HUES64 (cell line): Measurements from ENCODE around the gene CENPU.
"Not testable (repeated sequence)": the region's sequence is repeated elsewhere in the genome, so short reads cannot be mapped to it uniquely, and the experiment has no call there.

Experiments
- H3K27ac ChIP-seq: 2 replicates; pipeline ENCODE4 v1.7.0; 2013; ENCODE audit warnings: low read depth, low read length, inconsistent platforms
- H3K27me3 ChIP-seq: 2 replicates; pipeline ENCODE4 v1.6.1; 2013; ENCODE audit warnings: mild to moderate bottlenecking, low read length; ENCODE audit not compliant: insufficient read depth
- H3K36me3 ChIP-seq: 2 replicates; pipeline ENCODE4 v1.6.1; 2013; ENCODE audit warnings: mild to moderate bottlenecking, low read length; ENCODE audit not compliant: insufficient read depth
- H3K4me1 ChIP-seq: 2 replicates; pipeline ENCODE4 v1.6.1; 2013; ENCODE audit warnings: mild to moderate bottlenecking, low read length, moderate library complexity; ENCODE audit not compliant: insufficient read depth
- H3K4me3 ChIP-seq: 2 replicates; pipeline ENCODE4 v1.5.1; 2013; ENCODE audit warnings: mild to moderate bottlenecking, low read length, moderate library complexity
- H3K9ac ChIP-seq: 2 replicates; pipeline ENCODE4 v1.6.1; 2013; ENCODE audit warnings: mild to moderate bottlenecking, low read depth, low read length
- H3K9me3 ChIP-seq: 2 replicates; pipeline ENCODE4 v1.6.1; 2013; ENCODE audit warnings: low read depth, low read length; ENCODE audit not compliant: insufficient read depth
- WGBS: fragments of 150-250, 120-280 bp; methylation state at CpG from one replicate; pipeline ENCODE4 v1.1.7; 2013; ENCODE audit warnings: missing lambda C conversion rate; 5-methylcytosine and 5-hydroxymethylcytosine counted together

Gene CENPU

DNA sequence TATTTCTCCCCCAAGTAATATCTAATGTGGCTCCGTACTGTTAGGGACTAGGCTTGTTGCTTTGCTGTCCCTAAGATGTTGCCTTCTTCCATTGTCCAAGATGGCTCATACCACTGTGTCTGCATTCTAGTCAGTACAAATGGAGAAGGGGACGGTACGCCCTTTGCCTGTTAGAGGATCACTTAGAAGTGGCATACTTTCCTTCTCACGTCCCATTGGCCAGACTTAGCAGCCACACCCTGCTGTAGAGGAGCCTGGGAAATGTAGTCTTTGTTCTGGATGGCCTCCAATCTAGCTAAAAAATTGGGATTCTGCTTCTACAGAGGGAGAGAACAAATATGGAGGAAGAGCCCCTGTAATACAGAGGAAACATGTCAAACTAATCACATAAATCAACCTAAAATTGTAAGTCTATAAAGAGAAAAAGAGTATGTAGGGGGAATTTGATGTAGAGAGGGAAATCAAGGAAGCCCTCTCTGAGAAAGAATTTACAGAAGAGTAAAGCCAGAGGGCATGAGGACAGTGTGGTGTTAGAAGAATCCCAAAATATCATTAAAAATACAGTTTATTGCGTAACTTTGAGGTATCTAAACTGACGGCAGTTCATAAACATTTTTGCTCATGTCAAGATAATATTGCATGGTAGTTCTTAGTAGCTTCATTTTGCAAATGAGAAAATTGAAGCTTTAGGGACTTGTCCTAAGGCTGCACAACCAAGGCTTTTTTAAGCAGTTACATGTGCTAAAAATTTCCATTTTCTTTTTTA, 69.3 kb downstream of the CENPU start:
- Histone ChIP-seq H3K36me3 (peaks cover 31% of the 10 kb centered on the region; the same call in 1 of the 2 replicates), H3K4me3 (no peak overlapping the region), H3K27me3 (no peaks in the 10 kb centered on the region), H3K9me3 (no peaks in the 10 kb centered on the region), H3K9ac (no peak overlapping the region), H3K4me1 (peaks cover 4% of the 10 kb centered on the region), H3K27ac (no peak overlapping the region)
- WGBS, result 71% methylated on average over 6 of the region's 6 CpGs

- no peak overlapping the region for H3K27ac ChIP-seq
- WGBS, result 100% methylated on average over 1 of the region's 1 CpG
Observed at GRCh38 chr4:184662236-184662635, 71.7 kb downstream of the CENPU start.

DNA sequence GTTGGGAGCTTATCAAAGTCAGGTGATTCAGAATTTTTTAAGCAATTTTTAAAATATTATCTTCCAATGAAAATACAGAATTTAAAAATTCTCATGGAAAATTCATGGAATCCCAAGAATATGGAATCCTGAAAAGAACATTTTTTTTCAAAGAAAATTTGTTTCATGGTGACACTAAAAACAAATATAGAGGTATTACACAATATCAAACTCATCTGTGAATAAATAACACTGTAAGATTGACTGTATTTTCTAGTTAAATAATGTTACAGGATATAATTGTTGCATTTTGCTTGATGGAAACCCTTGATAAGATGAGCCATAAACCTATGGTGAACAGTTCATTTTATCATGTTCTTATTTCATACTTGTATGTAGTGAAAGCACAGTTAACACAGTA, 72.9 kb downstream of the CENPU start:
- Histone ChIP-seq H3K36me3 (peaks cover 19% of the 10 kb centered on the region), H3K9me3 (no peaks in the 10 kb centered on the region), H3K4me1 (peaks cover 4% of the 10 kb centered on the region), H3K27me3 (no peaks in the 10 kb centered on the region), H3K4me3 (no peak overlapping the region), H3K27ac (no peak overlapping the region), H3K9ac (no peak overlapping the region)

More at GRCh38 chr4:184662236-184662635, 71.7 kb downstream of the CENPU start:
- Histone ChIP-seq H3K36me3 (peaks cover 27% of the 10 kb centered on the region), H3K4me3 (no peak overlapping the region), H3K4me1 (peaks cover 4% of the 10 kb centered on the region), H3K9ac (no peak overlapping the region), H3K9me3 (no peaks in the 10 kb centered on the region), H3K27me3 (no peaks in the 10 kb centered on the region)

- H3K9ac ChIP-seq, H3K27me3 ChIP-seq, H3K4me3 ChIP-seq, H3K4me1 ChIP-seq, H3K27ac ChIP-seq, H3K9me3 ChIP-seq: not testable (repeated sequence)
- H3K36me3 ChIP-seq, result peaks cover 15% of the 10 kb centered on the region
- 98% methylated on average over 8 of the region's 9 CpGs for WGBS
Observed at GRCh38 chr4:184657820-184658219, 76.1 kb downstream of the CENPU start.

DNA sequence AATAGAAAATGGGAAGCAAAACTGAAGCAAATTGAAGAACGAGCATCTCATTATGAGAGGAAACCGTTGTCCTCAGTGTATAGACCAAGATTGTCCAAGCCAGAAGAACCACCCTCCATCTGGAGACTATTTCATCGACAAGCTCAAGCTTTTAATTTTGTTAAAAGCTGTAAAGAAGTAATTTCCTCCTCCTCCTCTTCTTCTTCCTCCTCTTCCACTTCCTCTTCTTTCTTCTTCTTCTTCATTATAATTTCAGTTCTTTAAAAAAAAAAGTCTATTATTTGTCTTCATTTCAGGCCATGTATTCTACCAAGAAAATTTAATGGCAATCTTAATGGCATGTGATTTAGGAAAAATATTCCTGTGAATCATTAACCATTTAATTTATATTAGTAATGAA, 76.8 kb downstream of the CENPU start:
- no peak overlapping the region for H3K27ac ChIP-seq
- 93% methylated on average over 3 of the region's 3 CpGs for WGBS
- peaks cover 15% of the 10 kb centered on the region for H3K36me3 ChIP-seq

GRCh38 chr4:184655889-184656869, 77.7 kb downstream of the CENPU start:
- Histone ChIP-seq H3K27me3 (no peaks in the 10 kb centered on the region), H3K9me3 (no peaks in the 10 kb centered on the region), H3K27ac (no peak overlapping the region), H3K9ac (no peak overlapping the region), H3K4me1 (peaks cover 8% of the 10 kb centered on the region), H3K36me3 (peaks cover 14% of the 10 kb centered on the region), H3K4me3 (no peak overlapping the region)
- WGBS, result 94% methylated on average over 6 of the region's 8 CpGs

More for the DNA sequence above, 76.8 kb downstream of the CENPU start:
- no peak overlapping the region for H3K4me3 ChIP-seq
- H3K4me1 ChIP-seq, result peaks cover 3% of the 10 kb centered on the region
- no peaks in the 10 kb centered on the region for H3K9me3 ChIP-seq
- H3K27me3 ChIP-seq, result no peaks in the 10 kb centered on the region
- no peak overlapping the region for H3K9ac ChIP-seq

DNA sequence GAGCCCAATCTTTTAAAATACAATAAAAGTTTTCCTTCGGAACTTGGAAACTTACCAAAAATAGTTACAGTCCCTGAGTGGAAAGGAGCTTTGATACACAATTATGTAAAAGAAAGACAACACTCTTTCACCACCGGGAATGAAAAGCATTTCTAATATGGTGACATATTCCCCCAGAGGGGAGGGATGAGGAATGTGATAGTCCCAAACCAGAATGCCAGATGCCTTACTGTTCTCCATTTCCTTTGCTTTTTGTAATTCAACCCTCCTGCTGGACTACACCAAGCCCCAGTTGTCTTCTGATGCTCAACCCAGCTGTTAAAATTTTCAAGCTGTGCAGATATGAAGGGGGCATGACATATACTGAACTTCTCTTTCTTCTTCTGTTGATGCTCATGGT, 80.2 kb downstream of the CENPU start:
- WGBS, result 100% methylated on average over 1 of the region's 2 CpGs
- no peaks in the 10 kb centered on the region for H3K9me3 ChIP-seq

DNA sequence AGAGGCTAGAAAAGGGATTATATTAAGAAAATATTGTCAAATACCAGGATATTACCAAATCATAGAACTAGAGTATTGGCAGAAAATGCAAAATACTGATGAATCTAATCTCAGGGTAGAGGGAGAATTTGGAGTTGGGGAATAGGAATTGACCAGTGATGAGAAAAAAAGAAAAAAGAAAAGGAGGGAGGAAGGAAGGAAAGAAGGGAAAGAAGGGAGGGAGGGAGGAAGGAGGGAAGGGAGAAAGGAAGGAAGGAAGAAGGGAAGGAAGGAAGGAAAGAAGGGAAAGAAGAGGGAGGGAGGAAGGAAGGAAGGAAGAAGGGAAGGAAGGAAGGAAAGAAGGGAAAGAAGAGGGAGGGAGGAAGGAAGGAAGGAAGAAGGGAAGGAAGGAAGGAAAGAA, 81.2 kb downstream of the CENPU start:
- peaks cover 14% of the 10 kb centered on the region for H3K4me1 ChIP-seq
- H3K4me3 ChIP-seq, H3K27me3 ChIP-seq, H3K9me3 ChIP-seq, H3K27ac ChIP-seq, H3K9ac ChIP-seq, H3K36me3 ChIP-seq: not testable (repeated sequence)

More for the DNA sequence above, 80.2 kb downstream of the CENPU start:
- Histone ChIP-seq H3K4me3 (no peak overlapping the region), H3K4me1 (peaks cover 12% of the 10 kb centered on the region), H3K36me3 (no peaks in the 10 kb centered on the region), H3K27ac (no peak overlapping the region), H3K27me3 (no peaks in the 10 kb centered on the region), H3K9ac (no peak overlapping the region)

DNA sequence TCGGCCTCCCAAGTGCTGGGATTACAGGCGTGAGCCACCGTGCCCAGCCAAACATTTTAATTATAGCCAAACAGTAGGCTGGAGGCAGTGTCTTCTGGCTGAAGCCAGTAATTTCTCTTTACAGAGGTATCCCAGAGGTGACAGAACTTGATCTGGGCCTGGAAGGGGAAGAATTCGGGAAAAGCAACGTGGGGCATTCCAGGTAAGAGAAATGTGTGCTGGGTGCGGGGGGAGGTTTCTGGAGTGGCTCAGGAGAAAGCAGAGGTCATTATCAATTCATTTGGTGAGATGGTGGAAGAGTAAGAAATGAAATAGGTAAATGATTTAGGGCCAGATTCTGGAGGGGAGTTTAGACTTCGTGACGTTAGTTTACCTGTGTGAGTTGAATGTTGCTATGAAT, 82.0 kb downstream of the CENPU start:
- Histone ChIP-seq H3K36me3 (no peaks in the 10 kb centered on the region), H3K4me3 (no peak overlapping the region), H3K9ac (no peak overlapping the region), H3K27me3 (no peaks in the 10 kb centered on the region), H3K4me1 (peaks cover 22% of the 10 kb centered on the region), H3K9me3 (no peaks in the 10 kb centered on the region), H3K27ac (no peak overlapping the region)
- WGBS, result 76% methylated on average over 8 of the region's 8 CpGs

DNA sequence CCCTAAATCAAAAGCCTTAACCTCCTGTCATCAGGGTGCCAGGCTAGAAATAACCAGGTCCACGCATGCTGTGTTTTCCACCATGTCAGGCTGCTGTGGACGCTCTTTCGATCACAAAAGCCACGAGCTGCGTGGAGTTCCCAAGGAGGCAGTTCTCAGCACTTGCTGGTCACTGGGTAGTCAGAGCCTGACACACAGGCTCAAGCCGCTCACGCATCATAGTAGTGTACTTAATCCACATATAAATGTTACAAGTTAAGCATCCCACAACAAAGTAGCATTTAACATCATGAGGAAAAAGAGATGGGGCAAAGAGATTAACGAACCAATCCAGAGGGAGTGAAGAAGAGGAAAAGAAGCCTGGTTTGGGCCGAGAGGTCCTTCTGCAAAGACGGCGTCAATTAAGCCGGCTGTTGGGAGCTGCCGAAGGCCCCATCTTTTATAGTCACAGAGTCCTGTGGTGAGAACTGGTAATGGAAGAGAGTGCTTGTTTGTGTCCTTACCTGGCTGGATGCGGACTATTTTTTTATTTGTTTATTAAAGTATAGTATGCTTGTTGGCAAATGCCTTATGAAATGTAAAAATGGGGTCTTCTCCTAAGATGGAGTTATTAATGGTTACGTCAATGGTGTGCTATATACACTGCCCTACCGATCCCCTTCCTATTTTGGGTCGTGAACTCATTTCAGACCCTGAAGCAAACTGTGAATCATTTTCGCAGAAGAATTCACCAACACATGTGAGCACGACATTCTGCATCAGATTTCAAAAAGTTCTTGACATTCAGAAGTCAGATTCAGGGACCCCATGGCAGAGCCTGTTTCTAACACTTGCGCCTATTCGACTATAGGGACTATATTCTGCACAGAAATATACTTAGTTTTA, 83.7 kb downstream of the CENPU start:
- peaks cover 14% of the 10 kb centered on the region for H3K36me3 ChIP-seq
- peak overlapping the region; percentile 86 for H3K9ac ChIP-seq
- H3K4me3 ChIP-seq, result peak overlapping the region; percentile 68
- peak overlapping the region; percentile 91 for H3K27ac ChIP-seq
- no peaks in the 10 kb centered on the region for H3K9me3 ChIP-seq
- no peaks in the 10 kb centered on the region for H3K27me3 ChIP-seq
- H3K4me1 ChIP-seq, result peaks cover 35% of the 10 kb centered on the region
- WGBS, result 54% methylated on average over 19 of the region's 21 CpGs
